Stimulated activated naive CD8-positive, alpha-beta T cell treated with anti-CD3 and anti-CD28 coated beads, Interleukin-15, Interleukin-2, amounts not matched to agents 100 ng/mL and 50 ng/mL, for 24 hours (primary cell): Measurements from ENCODE around the gene ITGA1.
A peak's percentile ranks its signal among the peaks of the same experiment; 100 is the strongest.

Experiments
- H3K27ac Mint-ChIP-seq: one replicate; pipeline ENCODE4 v1.8.0; 2021; ENCODE audit warnings: mild to moderate bottlenecking, mixed read lengths
- H3K27me3 Mint-ChIP-seq: one replicate; pipeline ENCODE4 v1.8.0; 2021; ENCODE audit warnings: mixed read lengths
- H3K36me3 Mint-ChIP-seq: one replicate; pipeline ENCODE4 v1.8.0; 2021; ENCODE audit warnings: low read depth, mixed read lengths
- H3K4me1 Mint-ChIP-seq: one replicate; pipeline ENCODE4 v1.8.0; 2021; ENCODE audit warnings: low read depth, mixed read lengths
- H3K4me3 Mint-ChIP-seq: one replicate; pipeline ENCODE4 v1.8.0; 2021; ENCODE audit warnings: mild to moderate bottlenecking, mixed read lengths
- H3K9me3 Mint-ChIP-seq: one replicate; pipeline ENCODE4 v1.8.0; 2021; ENCODE audit warnings: mixed read lengths

The ITGA1 gene

DNA sequence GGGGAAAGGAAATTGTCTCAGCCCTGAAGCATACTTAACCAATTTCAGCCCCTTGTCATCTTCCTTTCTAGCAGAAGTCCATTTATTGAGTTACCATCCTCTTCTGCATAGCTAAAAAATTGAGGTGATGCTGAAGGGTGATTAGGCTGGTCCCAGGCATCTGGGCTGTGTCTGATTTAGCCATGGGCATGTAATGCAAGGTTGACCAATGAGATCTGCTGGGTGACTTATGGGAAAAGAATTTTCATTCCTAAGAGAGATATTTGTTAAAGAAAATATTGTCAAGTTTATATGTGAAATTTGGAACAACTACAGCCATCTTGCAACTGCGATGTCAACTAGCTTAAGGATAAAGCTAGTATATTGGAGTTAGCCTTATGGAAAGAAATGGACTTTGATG lies 206.6 kb downstream of the ITGA1 start:
- Mint-ChIP-seq H3K4me1 (peaks cover 6% of the 10 kb centered on the region), H3K4me3 (no peak overlapping the region), H3K9me3 (no peaks in the 10 kb centered on the region), H3K27ac (no peak overlapping the region), H3K27me3 (peaks cover 32% of the 10 kb centered on the region), H3K36me3 (no peaks in the 10 kb centered on the region)

DNA sequence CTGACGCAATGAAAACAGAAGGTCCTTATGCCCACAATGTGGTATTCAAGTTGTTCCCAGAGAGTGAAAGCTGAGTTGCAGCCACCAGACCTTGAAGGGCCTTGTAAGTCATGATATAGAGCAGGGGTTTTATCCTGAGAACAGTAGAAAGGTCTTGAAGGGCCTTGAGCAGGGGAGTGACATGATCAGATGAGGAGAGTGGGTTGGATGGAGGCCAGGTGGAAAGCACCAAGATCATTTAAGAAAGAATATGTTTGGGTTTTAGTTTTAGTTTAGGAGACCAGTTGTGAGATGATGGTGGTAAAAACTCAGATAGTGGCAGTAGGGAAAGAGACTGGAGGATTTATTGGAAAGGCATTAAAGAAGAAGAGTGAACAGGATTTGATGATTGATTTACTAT lies 207.4 kb downstream of the ITGA1 start:
- Mint-ChIP-seq H3K4me3 (no peak overlapping the region), H3K36me3 (no peaks in the 10 kb centered on the region), H3K9me3 (no peaks in the 10 kb centered on the region), H3K4me1 (peaks cover 2% of the 10 kb centered on the region), H3K27me3 (peaks cover 29% of the 10 kb centered on the region), H3K27ac (no peak overlapping the region)

DNA sequence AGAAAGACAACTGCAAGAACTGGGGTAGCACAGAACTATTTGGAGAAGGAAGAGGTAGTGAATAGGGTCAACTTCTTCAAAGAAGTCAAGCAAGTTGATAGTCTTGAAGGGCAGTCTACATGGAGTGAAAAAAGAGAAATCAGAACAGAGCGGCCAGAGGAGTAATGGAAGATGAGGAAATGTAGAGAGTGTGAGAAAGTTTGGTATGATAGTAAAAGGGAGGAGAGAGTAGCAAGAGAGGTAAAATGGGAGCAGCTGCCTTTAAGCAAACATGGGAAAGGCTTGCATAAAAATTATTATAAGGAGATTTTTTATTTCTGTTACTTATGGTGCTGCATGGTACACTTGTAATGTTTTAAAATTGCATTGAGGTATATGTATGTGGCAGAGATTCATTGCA lies 208.2 kb downstream of the ITGA1 start:
- Mint-ChIP-seq H3K9me3 (no peaks in the 10 kb centered on the region), H3K4me3 (no peak overlapping the region), H3K27ac (no peak overlapping the region), H3K4me1 (no peaks in the 10 kb centered on the region), H3K27me3 (peaks cover 21% of the 10 kb centered on the region), H3K36me3 (no peaks in the 10 kb centered on the region)

DNA sequence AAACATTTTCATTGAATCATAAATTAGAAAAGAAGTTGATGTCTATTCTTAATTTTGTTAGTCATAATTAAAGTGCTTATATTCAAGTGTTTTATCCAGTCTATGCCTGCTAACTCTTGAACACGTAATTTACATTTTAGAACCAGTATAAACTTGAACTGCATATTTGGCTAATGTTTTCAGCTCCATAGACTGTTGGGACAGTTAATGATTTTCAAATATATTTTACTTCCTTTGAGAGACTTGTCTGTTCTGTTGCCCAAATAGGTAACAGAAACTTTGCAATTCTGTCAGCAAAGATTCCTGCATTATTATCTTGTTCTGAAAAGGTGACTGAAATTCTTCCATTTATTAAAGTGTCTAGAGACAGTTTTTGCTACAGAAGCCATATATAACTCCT lies 209.3 kb downstream of the ITGA1 start:
- no peak overlapping the region for H3K4me3 Mint-ChIP-seq
- no peaks in the 10 kb centered on the region for H3K4me1 Mint-ChIP-seq
- H3K9me3 Mint-ChIP-seq: no peaks in the 10 kb centered on the region
- H3K27ac Mint-ChIP-seq: no peak overlapping the region
- H3K27me3 Mint-ChIP-seq: peaks cover 23% of the 10 kb centered on the region
- H3K36me3 Mint-ChIP-seq: no peaks in the 10 kb centered on the region

DNA sequence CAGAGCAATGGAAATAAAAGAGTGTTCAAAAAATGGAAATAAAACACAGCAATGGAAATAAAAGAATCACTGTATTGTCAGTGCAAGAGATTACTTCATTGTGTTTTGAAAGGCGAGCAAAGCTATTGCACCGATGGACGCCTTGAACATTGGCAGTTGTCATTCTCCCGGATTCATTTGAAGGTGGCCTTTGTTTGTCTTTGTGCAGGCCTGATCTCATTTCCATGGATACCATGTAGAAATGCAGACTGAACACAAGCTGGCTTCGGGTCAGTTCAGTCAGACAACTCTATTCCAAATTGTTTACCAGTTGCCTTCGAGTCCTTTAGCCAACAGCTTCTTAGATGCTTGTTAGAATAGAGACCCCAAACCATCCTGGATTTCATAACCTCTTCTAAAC lies 209.7 kb downstream of the ITGA1 start:
- Mint-ChIP-seq H3K27me3 (peaks cover 19% of the 10 kb centered on the region), H3K9me3 (no peaks in the 10 kb centered on the region), H3K4me3 (no peak overlapping the region), H3K4me1 (no peaks in the 10 kb centered on the region), H3K27ac (no peak overlapping the region), H3K36me3 (no peaks in the 10 kb centered on the region)

DNA sequence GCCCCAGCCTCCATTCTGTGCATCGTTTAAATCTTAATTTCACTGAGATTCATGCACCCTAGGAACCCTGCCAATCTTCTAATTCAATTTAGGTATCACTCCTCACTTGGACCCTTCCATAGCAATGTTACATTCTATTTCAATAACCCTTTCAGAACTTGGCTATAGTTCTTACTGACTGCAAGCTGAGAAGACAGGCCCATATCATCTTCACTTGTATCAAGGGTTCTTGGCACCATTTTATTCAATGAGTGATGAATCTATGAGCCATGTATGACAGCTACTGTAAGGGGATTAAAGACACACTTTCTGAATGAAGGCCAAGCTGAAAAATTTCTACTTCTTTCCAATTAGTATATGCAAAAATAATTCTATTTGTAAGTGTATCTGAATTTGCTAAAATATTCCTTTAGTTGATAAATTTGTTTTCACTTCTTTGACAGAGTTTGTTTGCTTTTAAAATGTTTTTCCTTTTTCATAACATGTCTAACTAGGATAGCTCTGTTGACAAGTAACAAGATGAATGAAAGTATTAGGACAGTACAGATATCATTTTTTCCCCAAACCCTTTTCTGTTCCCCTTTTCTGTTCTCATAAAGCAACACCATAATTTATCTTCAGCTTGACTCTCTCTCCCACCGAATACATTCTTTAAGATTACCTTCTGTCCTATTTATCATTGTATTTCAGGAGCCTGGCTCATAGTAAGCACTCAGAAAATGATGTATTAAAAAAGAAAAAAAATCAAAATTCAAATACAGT lies 211.0 kb downstream of the ITGA1 start:
- H3K4me1 Mint-ChIP-seq: no peaks in the 10 kb centered on the region
- peaks cover 11% of the 10 kb centered on the region for H3K27me3 Mint-ChIP-seq
- no peak overlapping the region for H3K4me3 Mint-ChIP-seq
- peak overlapping the region; percentile 46 for H3K27ac Mint-ChIP-seq
- no peaks in the 10 kb centered on the region for H3K36me3 Mint-ChIP-seq
- no peaks in the 10 kb centered on the region for H3K9me3 Mint-ChIP-seq

DNA sequence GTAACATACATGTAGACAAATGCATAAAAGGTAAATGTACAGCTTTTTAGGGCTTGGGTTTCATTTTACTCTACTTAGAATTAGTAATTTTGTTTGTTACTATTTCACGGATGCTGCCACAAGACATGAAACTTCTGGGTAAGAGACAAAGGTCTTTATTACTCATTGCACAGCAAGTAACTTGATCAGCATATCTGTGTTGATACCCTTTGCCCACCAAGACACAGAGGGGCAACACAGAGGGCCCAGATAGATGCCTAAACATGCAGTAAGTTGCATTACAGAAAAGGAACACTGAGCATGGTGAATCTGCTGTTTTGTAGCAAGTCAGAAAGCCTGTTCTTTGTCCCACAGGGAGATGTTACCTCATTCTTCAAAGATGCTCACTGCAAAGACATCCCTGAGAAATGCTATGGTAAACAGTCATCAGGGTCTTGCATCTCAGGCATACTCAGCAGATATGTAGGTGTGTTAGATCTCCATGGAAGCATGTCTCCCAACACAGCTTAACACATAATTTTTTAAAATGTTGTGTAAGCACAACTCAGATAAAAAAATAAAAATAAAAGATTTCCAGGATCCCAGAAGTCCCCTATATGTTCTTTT lies 211.7 kb downstream of the ITGA1 start:
- H3K27ac Mint-ChIP-seq: no peak overlapping the region
- H3K4me1 Mint-ChIP-seq: peaks cover 7% of the 10 kb centered on the region
- no peaks in the 10 kb centered on the region for H3K36me3 Mint-ChIP-seq
- peaks cover 10% of the 10 kb centered on the region for H3K27me3 Mint-ChIP-seq
- H3K9me3 Mint-ChIP-seq: no peaks in the 10 kb centered on the region
- no peak overlapping the region for H3K4me3 Mint-ChIP-seq

DNA sequence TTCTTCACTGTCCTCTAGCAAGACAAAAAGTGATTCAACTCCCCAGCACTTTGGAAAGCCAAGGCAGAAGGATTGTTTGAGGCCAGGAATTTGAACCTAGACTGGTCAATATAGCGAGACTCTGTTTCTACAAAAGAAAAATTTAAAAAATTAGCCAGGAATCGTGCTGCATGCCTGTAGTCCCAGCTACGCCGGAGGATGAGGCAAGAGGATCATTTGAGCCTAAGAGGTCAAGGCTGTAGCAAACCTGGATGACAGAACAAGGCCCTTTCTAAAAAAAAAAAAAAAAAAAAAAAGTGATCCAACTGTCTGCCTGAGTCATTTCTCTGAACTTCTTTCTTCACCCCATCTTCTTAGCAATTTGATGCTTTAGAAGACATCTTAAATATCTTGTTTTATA lies 213.8 kb downstream of the ITGA1 start:
- no peak overlapping the region for H3K4me3 Mint-ChIP-seq
- H3K27me3 Mint-ChIP-seq: peaks cover 10% of the 10 kb centered on the region
- H3K4me1 Mint-ChIP-seq: peaks cover 22% of the 10 kb centered on the region
- no peak overlapping the region for H3K27ac Mint-ChIP-seq
- no peaks in the 10 kb centered on the region for H3K36me3 Mint-ChIP-seq
- H3K9me3 Mint-ChIP-seq: no peaks in the 10 kb centered on the region

DNA sequence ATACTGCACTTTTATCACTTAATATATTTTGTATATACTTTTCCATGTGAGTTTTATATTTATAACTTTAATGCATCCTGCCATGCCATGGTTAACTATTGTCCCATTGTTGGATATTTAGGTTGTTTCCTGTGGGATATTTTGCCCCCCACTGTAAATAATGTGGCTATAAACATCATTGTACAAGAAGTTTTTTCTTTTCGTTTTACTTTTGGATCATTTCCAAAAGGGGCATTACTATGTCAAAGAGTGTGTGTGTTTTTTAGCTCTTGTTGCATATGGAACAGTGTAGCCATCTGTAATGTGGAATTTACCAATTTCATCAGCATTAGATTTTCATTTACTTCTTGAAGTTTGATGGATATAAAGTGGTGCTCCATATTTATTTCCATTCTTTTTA lies 214.8 kb downstream of the ITGA1 start:
- no peaks in the 10 kb centered on the region for H3K36me3 Mint-ChIP-seq
- peaks cover 32% of the 10 kb centered on the region for H3K4me1 Mint-ChIP-seq
- H3K9me3 Mint-ChIP-seq: no peaks in the 10 kb centered on the region
- peaks cover 5% of the 10 kb centered on the region for H3K27me3 Mint-ChIP-seq
- no peak overlapping the region for H3K27ac Mint-ChIP-seq
- no peak overlapping the region for H3K4me3 Mint-ChIP-seq

DNA sequence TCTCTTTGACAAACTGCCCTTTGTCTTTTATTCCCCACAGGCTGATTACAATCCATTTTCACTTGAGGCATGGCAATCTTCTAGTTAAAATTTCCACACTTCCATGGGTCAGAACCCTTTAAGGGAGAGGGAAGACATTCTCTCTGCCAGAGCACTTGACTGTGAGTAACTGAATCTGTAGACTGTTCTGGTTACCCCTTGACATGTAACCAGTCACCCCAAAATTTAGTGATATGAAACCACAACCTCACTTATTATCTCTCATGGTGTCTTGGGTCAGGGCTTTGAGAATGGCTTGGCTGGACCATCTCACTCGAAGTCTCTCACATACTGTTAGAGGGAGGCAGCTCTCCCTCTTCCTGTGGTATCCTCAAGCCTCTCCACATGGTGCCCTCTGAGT lies 215.4 kb downstream of the ITGA1 start:
- H3K27me3 Mint-ChIP-seq: peaks cover 4% of the 10 kb centered on the region
- H3K36me3 Mint-ChIP-seq: no peaks in the 10 kb centered on the region
- H3K9me3 Mint-ChIP-seq: no peaks in the 10 kb centered on the region
- no peak overlapping the region for H3K4me3 Mint-ChIP-seq
- H3K4me1 Mint-ChIP-seq: peaks cover 38% of the 10 kb centered on the region
- H3K27ac Mint-ChIP-seq: no peak overlapping the region

DNA sequence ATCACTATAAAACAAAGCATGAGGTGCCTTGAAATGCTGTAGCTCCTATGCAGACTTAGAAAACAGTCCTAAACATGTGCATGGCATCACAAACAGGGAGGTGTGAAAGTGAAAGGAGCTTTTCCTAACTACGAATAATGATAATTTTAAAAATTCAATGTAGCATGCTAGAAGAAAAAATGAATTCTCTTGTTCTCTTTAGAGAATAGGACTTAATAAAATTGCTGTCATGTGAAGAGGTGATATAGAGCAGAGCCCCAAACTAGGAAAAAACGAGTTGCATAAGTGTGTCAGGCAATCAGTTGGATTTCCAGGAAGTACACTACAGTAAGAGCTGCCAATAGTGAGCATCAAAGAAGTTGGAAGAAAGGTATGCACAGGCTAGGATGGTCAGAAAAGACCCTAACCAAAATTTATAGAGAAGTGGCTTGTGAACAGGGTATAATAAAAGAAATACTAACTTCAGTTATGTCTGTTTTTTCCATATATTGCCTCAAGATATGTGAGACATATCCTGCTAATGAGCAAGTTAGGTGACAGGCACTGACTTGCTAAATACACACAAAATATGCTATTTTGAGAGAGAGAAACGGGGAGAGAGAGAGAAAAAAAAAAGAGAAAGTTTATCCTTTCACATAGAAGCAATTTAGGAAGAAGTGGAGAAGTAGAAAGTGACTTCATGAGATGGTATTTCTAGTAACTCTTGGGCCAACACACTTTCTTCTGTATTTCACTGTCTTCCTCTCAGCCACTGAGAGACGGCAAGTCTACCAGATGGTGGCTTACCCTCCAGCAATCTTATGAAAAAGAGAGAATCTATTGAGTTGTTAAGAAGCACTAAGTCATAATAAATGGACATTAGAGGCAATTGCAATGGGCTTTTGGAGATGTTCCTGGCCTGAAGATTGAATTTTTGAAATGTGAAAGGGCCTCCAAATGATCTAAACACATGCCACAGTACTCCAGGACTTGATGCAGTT lies 219.5 kb downstream of the ITGA1 start:
- peaks cover 62% of the 10 kb centered on the region for H3K4me1 Mint-ChIP-seq
- no peak overlapping the region for H3K4me3 Mint-ChIP-seq
- no peaks in the 10 kb centered on the region for H3K9me3 Mint-ChIP-seq
- no peaks in the 10 kb centered on the region for H3K36me3 Mint-ChIP-seq
- H3K27me3 Mint-ChIP-seq: peaks cover 6% of the 10 kb centered on the region
- no peak overlapping the region for H3K27ac Mint-ChIP-seq

DNA sequence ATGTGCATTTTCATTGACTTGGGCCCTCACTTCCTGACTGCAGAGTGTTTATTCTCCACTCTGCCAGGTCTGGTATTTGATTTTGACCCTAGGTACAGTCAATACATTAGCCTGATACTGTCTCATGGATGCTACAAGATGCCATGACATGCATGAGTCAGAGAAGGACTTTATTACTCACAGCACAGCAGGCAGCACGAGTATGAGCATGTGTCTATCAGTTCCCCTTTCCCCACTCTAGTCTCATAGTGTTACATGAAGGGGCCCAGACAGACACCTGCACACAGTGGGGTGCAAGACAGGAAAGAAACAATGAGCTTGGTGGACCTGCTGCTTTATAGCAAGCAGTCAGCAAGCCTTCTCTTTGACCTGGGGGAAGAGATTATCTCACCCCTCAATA lies 221.0 kb downstream of the ITGA1 start:
- H3K27ac Mint-ChIP-seq: peak overlapping the region; percentile 79
- peaks cover 62% of the 10 kb centered on the region for H3K4me1 Mint-ChIP-seq
- no peaks in the 10 kb centered on the region for H3K36me3 Mint-ChIP-seq
- H3K27me3 Mint-ChIP-seq: peaks cover 15% of the 10 kb centered on the region
- H3K9me3 Mint-ChIP-seq: peaks cover 5% of the 10 kb centered on the region
- no peak overlapping the region for H3K4me3 Mint-ChIP-seq
